Erythroblast (primary cell): ENCODE data around the gene PIEZO2.
A peak's percentile ranks its signal among the peaks of the same experiment; 100 is the strongest.

Experiments used
- DNase-seq, 2 experiments: peaks; one replicate each; lab custom pipeline; 2025; lab: John Stamatoyannopoulos, UW
- GATA1 ChIP-seq: IDR thresholded peaks from 2 replicates; pipeline ENCODE4 v1.6.1; 2011; ENCODE audit warnings: low read depth, mild to moderate bottlenecking, control low read depth, low read length, moderate library complexity
- POLR2A ChIP-seq: IDR thresholded peaks from 2 replicates; pipeline ENCODE4 v1.6.1; 2011; ENCODE audit warnings: mild to moderate bottlenecking, low read length

Gene PIEZO2

GRCh38 chr18:11160313-11160712 lies 10.9 kb upstream of the PIEZO2 start:
- no peak for DNase-seq
- TF ChIP-seq POLR2A (no peak), GATA1 (no peak)

DNA sequence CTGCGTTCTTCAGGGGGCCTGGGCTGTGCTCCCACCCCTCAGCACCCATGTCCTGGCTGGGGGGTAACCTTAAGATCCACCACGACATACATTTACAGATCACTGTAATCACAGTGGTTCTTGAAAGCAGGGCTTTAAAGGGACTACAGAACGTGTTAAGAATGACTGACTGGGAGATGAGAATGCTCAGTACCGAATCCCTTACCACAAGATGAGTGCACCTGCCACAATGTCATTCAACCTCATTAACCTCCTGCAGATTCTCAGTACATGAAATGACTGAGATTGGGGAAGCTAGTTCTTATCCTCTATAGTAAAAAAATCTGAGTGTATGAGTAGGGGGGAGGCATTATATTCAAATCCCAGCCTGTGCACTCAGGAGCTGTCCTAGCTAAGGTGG lies 10.5 kb upstream of the PIEZO2 start:
- TF ChIP-seq POLR2A (no peak), GATA1 (no peak)
- DNase-seq, result no peak

GRCh38 chr18:11156978-11157377 lies 7.6 kb upstream of the PIEZO2 start:
- no peak for TF ChIP-seq GATA1
- TF ChIP-seq POLR2A, result no peak
- no peak for DNase-seq

DNA sequence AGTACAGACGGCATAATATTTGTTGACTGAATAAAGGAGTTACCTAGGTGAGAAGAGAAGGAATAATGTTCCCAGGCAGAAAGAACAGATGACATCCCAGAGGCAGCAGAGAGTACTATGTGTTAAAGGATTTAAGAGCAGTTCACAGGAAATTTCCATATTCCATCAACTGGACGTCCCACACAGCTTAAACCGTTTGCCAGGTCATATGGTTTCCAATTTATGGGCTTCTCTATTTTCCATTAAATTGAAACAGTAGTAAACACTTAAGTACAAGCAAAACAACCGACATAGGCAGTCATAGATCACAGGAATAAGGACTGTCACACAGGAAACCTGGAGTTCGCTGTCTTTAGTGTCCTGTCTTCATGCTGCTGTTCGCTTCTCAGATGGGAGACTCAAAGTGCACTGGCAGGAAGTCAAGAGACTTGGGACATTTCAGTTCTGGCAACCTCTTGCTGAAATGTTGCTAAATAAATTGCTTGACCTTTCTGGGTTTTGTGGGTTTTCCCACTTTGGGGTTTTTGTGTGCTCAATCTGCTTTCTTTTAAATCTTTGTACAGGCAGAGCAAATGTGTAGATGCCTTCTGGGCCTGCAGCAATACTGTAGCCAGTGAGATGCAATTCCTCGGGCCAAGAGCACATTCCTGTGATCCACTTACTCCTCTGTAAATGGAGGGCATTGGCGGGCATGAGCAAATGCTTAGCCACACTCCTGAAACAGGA lies 5.8 kb upstream of the PIEZO2 start:
- no peak for DNase-seq
- TF ChIP-seq GATA1 (no peak), POLR2A (no peak)

- TF ChIP-seq POLR2A, result no peak
- no peak for TF ChIP-seq GATA1
- peak; percentile 59 to 65 for DNase-seq
Measured at GRCh38 chr18:11154368-11154989, 5.1 kb upstream of the PIEZO2 start.

- no peak for DNase-seq
- TF ChIP-seq GATA1 (no peak), POLR2A (no peak)
Measured at GRCh38 chr18:11153097-11153496, 3.7 kb upstream of the PIEZO2 start.

DNA sequence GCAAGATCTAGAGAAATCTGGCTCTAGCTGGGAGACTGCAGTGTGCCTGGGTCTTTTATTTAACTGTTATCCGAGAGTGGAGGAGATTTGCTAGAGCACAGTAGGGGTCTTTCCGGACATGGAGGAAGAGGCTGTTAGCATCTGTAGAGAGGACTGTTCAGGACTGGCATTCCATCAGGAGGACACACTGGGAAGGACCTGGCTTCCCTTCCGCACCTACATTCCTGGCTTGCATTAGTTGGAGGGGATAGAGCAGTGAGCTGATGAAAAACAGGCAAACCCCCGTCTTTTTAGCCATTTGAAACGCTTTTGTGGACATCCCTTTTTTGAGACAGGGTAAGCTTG lies 874 bp upstream of the PIEZO2 start:
- no peak for TF ChIP-seq GATA1
- no peak for TF ChIP-seq POLR2A
- no peak for DNase-seq

DNA sequence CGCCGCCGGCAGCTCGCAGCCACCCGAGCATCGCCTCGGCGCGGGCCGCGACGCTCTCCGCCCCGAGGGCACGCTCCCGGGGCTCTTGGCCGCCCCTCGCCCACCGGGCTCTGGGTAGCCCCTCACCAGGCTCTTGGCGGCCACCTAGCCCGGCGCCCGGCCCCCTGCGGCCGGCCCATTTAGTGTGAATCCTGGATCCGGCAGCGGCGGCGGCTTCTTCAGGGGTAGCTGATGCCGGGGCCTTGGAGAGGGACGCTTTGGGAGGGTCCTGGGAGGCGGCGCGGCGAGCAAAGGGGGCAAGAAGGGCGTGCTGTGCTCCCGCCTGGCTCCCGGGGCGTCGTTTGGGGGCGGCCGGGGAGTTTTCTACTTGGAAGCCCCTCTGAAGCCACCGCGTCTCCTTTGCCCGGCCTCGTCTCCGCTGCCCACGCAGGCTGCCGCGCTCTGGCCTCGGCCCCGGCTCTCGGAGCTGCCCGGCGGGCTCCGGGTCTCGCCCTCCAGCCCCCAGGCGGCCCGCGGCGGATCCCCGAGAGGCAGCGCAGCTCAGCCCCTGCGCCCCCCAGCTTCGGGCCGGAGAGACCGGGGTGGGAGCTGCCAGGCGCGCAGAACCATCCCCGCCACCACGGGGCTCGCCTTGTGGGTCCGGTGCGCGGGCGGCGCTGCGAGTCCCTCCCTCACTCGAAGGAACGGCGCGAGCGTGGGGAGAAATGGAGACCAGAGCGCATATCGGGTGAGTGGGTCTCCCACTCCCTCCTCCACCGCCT lies 509 bp downstream of the PIEZO2 start:
- DNase-seq, result no peak
- TF ChIP-seq GATA1, result no peak
- no peak for TF ChIP-seq POLR2A

DNA sequence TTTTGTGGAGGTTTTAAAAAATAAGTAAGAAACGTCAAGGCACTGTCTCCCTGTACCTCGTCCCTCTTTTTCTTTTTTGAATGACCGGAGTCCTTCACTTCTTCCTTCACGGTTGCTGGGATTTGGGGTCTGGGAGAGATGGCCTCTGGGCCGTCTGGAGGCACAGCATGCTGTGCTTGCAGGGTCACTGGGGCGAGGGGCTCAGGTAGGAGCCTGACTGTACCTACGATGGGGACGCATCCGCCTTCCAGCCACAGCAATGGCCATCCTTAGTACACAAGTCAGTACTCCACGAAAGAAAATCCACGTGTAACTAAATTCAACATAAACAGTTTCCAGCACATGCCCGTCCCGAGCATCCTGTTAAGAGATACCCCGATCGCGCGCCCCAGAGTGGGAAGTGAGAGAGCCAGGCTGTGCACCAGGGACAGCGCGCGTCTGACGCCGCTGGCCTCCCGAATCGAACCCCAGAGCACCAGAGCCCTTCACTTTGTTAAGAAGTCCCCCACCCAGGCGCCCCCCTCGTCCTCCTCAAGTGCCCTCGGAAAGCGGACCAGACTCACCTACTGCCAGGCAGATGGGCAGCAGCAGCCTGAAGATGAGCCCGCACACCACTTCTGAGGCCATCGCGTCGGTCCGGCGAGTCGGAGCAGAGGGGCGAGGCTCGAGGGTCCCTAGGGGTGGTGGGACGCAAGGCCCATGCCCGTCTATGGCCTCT lies 1.2 kb downstream of the PIEZO2 start:
- TF ChIP-seq GATA1, result no peak
- TF ChIP-seq POLR2A, result no peak
- no peak for DNase-seq

DNA sequence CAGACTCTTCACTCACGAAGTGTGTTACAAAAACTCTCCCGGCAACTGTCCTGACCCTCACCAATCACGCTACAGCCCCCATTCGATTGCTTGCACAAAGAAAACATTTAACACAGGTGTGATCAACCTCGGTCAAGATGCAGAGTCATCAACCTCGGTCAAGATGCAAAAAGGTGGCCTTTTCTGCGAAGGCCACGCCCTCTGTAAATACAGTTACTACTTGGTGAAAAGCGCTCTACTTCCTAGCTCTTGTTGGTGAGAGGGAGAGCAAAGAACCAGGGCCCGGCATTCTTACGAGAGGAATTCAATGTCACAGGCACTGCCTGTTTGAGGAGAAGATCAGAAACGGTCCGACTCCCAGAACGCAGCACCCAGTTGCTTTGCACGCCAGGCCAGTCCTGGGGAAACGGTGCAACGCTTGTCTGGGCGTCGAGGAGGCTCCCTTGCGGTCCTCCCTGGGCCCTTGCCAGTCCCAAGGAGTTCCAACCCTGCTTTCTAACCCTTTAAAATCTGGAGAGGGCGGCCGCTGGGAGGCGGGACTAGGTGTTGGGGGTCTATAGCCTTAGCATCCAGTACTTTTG lies 1.9 kb downstream of the PIEZO2 start:
- no peak for DNase-seq
- TF ChIP-seq POLR2A (no peak), GATA1 (no peak)

- DNase-seq, result no peak
- no peak for TF ChIP-seq GATA1
- no peak for TF ChIP-seq POLR2A
Measured at GRCh38 chr18:11146947-11147345, 2.4 kb downstream of the PIEZO2 start.

DNA sequence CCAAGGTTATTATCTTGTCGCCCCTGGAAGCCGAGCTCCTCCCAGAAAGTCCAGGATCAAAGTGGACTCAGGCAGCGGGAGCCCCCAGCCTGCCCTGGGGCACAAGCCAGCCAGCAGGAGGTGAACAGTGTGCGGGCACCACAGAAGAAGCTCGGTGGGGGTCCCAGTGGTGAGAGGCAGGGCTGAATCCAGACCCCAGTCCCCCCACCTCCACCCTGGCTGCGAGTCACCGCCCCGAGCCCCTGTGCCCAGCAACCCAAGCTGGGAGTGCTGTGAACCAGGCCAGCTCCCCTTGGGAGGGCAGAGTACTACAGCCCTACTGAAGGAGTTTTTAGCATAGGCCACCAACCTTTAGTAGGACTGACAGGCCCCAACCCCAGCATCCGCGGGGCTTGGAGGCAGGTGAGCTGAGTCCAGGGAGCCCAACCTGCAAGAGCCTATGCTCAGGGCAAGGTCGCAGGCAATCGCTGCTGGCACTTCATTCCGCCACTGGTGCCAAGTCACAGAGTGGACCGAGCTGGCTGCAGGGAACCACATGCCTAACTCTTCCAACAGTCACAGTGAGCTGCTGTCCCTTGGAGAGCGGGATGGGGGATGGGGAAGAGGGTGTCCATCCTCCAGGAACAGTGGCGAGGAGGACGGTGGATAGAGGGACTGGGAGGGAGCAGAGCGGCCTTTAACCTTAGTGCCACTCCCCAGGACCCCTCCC lies 3.0 kb downstream of the PIEZO2 start:
- TF ChIP-seq POLR2A (no peak), GATA1 (no peak)
- DNase-seq, result no peak
